A549 (cell line): ENCODE data around the gene NOC4L. TPM values are rescaled to one million over a fixed set of nuclear protein-coding genes. Genes with fewer than 3 reads are reported as not detected.

Source experiments
- ATAC-seq, 2 experiments: fragments of 200-7000 bp in 1 of 2; fragments of >200 bp in 1 of 2; cut with Nextera tagmentation in 1 of 2; cut with Tn5 transposase in 1 of 2; 3 replicates each; pipeline versions ENCODE4 v1.8.0 to v1.9.1; 2018 to 2020; ENCODE audit warnings: mild to moderate bottlenecking in 1 of 2, moderate library complexity in 1 of 2
- CTCF ChIA-PET: fragments of 300-600 bp; sonication (Branson Sonifier 250); formaldehyde crosslinking; extraction: SDS; loops from one replicate; lab custom pipeline; 2021; ENCODE audit warnings: antibody characterized with exemption, inconsistent platforms; lab: Yijun Ruan, JAX
- POLR2A ChIA-PET: fragments of 350-600 bp; formaldehyde crosslinking; extraction: SDS; loops from one replicate; lab custom pipeline; 2021; ENCODE audit warnings: antibody characterized with exemption, inconsistent platforms; lab: Yijun Ruan, JAX
- DNase-seq, 2 experiments: peaks; one replicate each; pipeline versions ENCODE4 v3.0.0 to v3.0.0-alpha.2; 2011 to 2016; ENCODE audit warnings: low read depth in 1 of 2, low spot score in 1 of 2
- FAIRE-seq: peaks from 2 replicates; lab custom pipeline; 2011; peaks lifted over from hg19 to GRCh38; lab: Jason Lieb, UNC
- H3K27ac ChIP-seq, 2 experiments: fragments of >200 bp; sonication (Bioruptor Twin); formaldehyde crosslinking; 3 replicates each; pipeline ENCODE4 v1.5.1; 2016 to 2017
- H3K4me1 ChIP-seq: fragments of >200 bp; sonication (Bioruptor Twin); formaldehyde crosslinking; 3 replicates; pipeline ENCODE4 v1.6.1; 2016
- H3K4me2 ChIP-seq: fragments of >200 bp; sonication (Bioruptor Twin); formaldehyde crosslinking; 3 replicates; pipeline ENCODE4 v1.6.1; 2016
- H3K4me3 ChIP-seq: fragments of >200 bp; sonication (Bioruptor Twin); formaldehyde crosslinking; 3 replicates; pipeline ENCODE4 v1.5.1; 2016
- H3K9me3 ChIP-seq: fragments of >200 bp; sonication (Bioruptor Twin); formaldehyde crosslinking; 3 replicates; pipeline ENCODE4 v1.6.1; 2016
- CBX8 ChIP-seq: fragments of 200-600 bp; sonication (generic); IDR thresholded peaks from 2 replicates; pipeline ENCODE4 v1.6.1; 2016
- CHD2 ChIP-seq: fragments of 150-350 bp; IDR thresholded peaks from 2 replicates; pipeline ENCODE4 v1.6.1; 2014; ENCODE audit warnings: low read length; ENCODE audit not compliant: partially characterized antibody
- CHD4 ChIP-seq: fragments of 200-600 bp; sonication (generic); IDR thresholded peaks from 2 replicates; pipeline ENCODE4 v1.6.1; 2016; ENCODE audit warnings: antibody characterized with exemption, mild to moderate bottlenecking, borderline replicate concordance
- E2F6 ChIP-seq: IDR thresholded peaks from 2 replicates; pipeline ENCODE4 v1.6.1; 2012; ENCODE audit warnings: low read depth, borderline replicate concordance
- ELK1 ChIP-seq: fragments of 150-350 bp; IDR thresholded peaks from 2 replicates; pipeline ENCODE4 v1.6.1; 2014; ENCODE audit warnings: low read depth, mild to moderate bottlenecking, low read length
- GATA3 ChIP-seq: IDR thresholded peaks from 2 replicates; pipeline ENCODE4 v1.6.1; 2012; ENCODE audit warnings: borderline replicate concordance
- HES2 ChIP-seq: fragments of >200 bp; sonication (Bioruptor Twin); formaldehyde crosslinking; IDR thresholded peaks from 2 replicates; pipeline ENCODE4 v1.6.1; 2016
- JUN ChIP-seq, 2 experiments: fragments of >200 bp; sonication (Bioruptor Twin); formaldehyde crosslinking; IDR thresholded peaks; 2 replicates in 1 of 2; 3 replicates in 1 of 2; pipeline ENCODE4 v1.6.1; 2016 to 2017
- JUNB ChIP-seq: fragments of >200 bp; sonication (Bioruptor Twin); formaldehyde crosslinking; IDR thresholded peaks from 2 replicates; pipeline ENCODE4 v1.6.1; 2016
- KDM1A ChIP-seq: fragments of 200-600 bp; sonication (generic); IDR thresholded peaks from 2 replicates; pipeline ENCODE4 v1.6.1; 2016; ENCODE audit warnings: low read depth, mild to moderate bottlenecking
- MAFK ChIP-seq: fragments of 450-650 bp; IDR thresholded peaks from 2 replicates; pipeline ENCODE4 v1.6.1; 2014; ENCODE audit not compliant: partially characterized antibody
- MAZ ChIP-seq: fragments of 150-350 bp; IDR thresholded peaks from 2 replicates; pipeline ENCODE4 v1.6.1; 2014; ENCODE audit warnings: antibody characterized with exemption, low read depth, low read length, borderline replicate concordance
- POLR2A ChIP-seq: IDR thresholded peaks from 2 replicates; pipeline ENCODE4 v1.6.1; 2012; ENCODE audit warnings: mild to moderate bottlenecking, low read length
- RARB ChIP-seq: fragments of 250-450 bp; sonication (Bioruptor Pico); IDR thresholded peaks from 2 replicates; pipeline ENCODE4 v1.8.0; 2021; ENCODE audit warnings: mild to moderate bottlenecking, moderate library complexity
- REST ChIP-seq: fragments of 200-600 bp; sonication (generic); IDR thresholded peaks from 2 replicates; pipeline ENCODE4 v1.6.1; 2016; ENCODE audit warnings: antibody characterized with exemption, mild to moderate bottlenecking, moderate library complexity
- ZC3H11A ChIP-seq: fragments of 450-650 bp; IDR thresholded peaks from 2 replicates; pipeline ENCODE4 v1.6.1; 2014; ENCODE audit warnings: antibody characterized with exemption, mild to moderate bottlenecking
- WGBS: methylation state at CpG from one replicate; pipeline ENCODE4 v1.1.6; 2017; ENCODE audit errors: missing lambda C conversion rate; 5-methylcytosine and 5-hydroxymethylcytosine counted together
- polyA plus RNA-seq, 4 experiments: library from polyadenylated mRNA; depleted of rRNA in 3 of 4; stranded (reverse); fragments of >200 nt; fragmentation: RNase III in 1 of 4; extraction: RNeasy Plus Mini Kit Qiagen cat#74134 plus additional on column Dnase treatment in 1 of 4; gene quantifications; 2 replicates in 3 of 4; 3 replicates in 1 of 4; pipeline ENCODE4 v1.2.3, GENCODE V29; 2011 to 2017

Gene NOC4L
- polyA plus RNA-seq, 2 of the 4 experiments (the other 2 are of a cell fraction) = 12.1 to 34.1 TPM

GRCh38 chr12:132160601-132161035 lies 16.4 kb downstream of the NOC4L start:
- ATAC-seq = no peak; a peak in 1 of 6 replicates
- FAIRE-seq = no peak
- no peak for DNase-seq
- Histone ChIP-seq H3K4me3 (no peak overlapping the region), H3K9me3 (no peaks in the 10 kb centered on the region)
- CTCF ChIA-PET = interaction anchor here (1.2 to 2.3 kb wide), 3 partner anchors 9 to 254 kb away, joined by 3 to 18 read pairs (median 3); no protein-coding TSS in a partner anchor
- TF ChIP-seq MAFK (no peak), KDM1A (no peak), RARB (CRISPR knock-in tag) (no peak), CHD2 (no peak), HES2 (no peak), JUN (IDR thresholded peaks at IDR 0.05) (no peak), POLR2A (no peak), ZC3H11A (no peak)
- TF ChIP-seq, all 56 proteins: peak for 0
- WGBS = 84% methylated on average over 14 of the region's 15 CpGs
- Histone ChIP-seq H3K27ac (no peak overlapping the region), H3K4me1 (peaks cover 11% of the 10 kb centered on the region), H3K4me2 (no peak overlapping the region)
- POLR2A ChIA-PET = no interaction called here

GRCh38 chr12:132161036-132161781 lies 17.0 kb downstream of the NOC4L start:
- WGBS = 54% methylated on average over 7 of the region's 14 CpGs
- peak in 1 of 2 experiments; percentile 15; a peak in 2 of 6 replicates for ATAC-seq
- Histone ChIP-seq H3K27ac (no peak overlapping the region), H3K9me3 (no peaks in the 10 kb centered on the region), H3K4me2 (no peak overlapping the region), H3K4me3 (no peak overlapping the region), H3K4me1 (peaks cover 11% of the 10 kb centered on the region)
- no peak for FAIRE-seq
- peak in 1 of 2 experiments; percentile 78 for DNase-seq
- TF ChIP-seq JUN (IDR thresholded peaks at IDR 0.05) = no peak
- no peak for TF ChIP-seq ELK1
- TF ChIP-seq MAZ = no peak
- TF ChIP-seq KDM1A = no peak
- no peak for TF ChIP-seq REST
- TF ChIP-seq GATA3 = no peak
- TF ChIP-seq E2F6 = no peak
- no peak for TF ChIP-seq JUNB
- TF ChIP-seq CBX8 = no peak
- TF ChIP-seq CHD4 = no peak
- POLR2A ChIA-PET = no interaction called here
- CTCF ChIA-PET = interaction anchor here (1.2 to 3.5 kb wide), 3 partner anchors 8 to 254 kb away, joined by 3 to 18 read pairs (median 18); no protein-coding TSS in a partner anchor
